Testis (tissue), 3 donors: ENCODE data around the gene MORC2. TPM values are rescaled to one million over a fixed set of nuclear protein-coding genes. Genes with fewer than 3 reads are reported as not detected.

Experiments
- DNase-seq: peaks from one replicate; pipeline ENCODE4 v3.0.0-alpha.2; 2019
- H3K27ac ChIP-seq, 2 donors: fragments of 200-600 bp; sonication (generic); one replicate each; pipeline ENCODE4 v1.5.1; 2019
- H3K27me3 ChIP-seq: fragments of 200-600 bp; sonication (generic); one replicate; pipeline ENCODE4 v1.5.1; 2019
- H3K36me3 ChIP-seq: fragments of 200-600 bp; sonication (generic); one replicate; pipeline ENCODE4 v1.5.1; 2017; ENCODE audit warnings: low read depth; ENCODE audit errors: missing control alignments
- H3K4me1 ChIP-seq: fragments of 200-600 bp; sonication (generic); one replicate; pipeline ENCODE4 v1.5.1; 2019
- H3K4me3 ChIP-seq, 2 donors: fragments of 200-600 bp; sonication (generic); one replicate each; pipeline ENCODE4 v1.5.1; 2017 to 2019
- H3K9me3 ChIP-seq: fragments of 200-600 bp; sonication (generic); one replicate; pipeline ENCODE4 v1.5.1; 2017
- CTCF ChIP-seq, 3 experiments: fragments of 450-650 bp in 2 of 3; fragments of 200-600 bp in 1 of 3; sonication (generic) in 1 of 3; IDR thresholded peaks; one replicate each; pipeline ENCODE4 v1.5.1; 2016 to 2019; ENCODE audit warnings: antibody characterized with exemption in 3 of 3, mild to moderate bottlenecking in 2 of 3, moderate library complexity in 1 of 3
- POLR2A ChIP-seq: fragments of 450-650 bp; IDR thresholded peaks from one replicate; pipeline ENCODE4 v1.6.1; 2017; ENCODE audit warnings: antibody characterized with exemption, mild to moderate bottlenecking, moderate library complexity
- WGBS, 2 donors: methylation state at CpG; one replicate each; pipeline ENCODE4 v1.1.5; 2018; 5-methylcytosine and 5-hydroxymethylcytosine counted together
- intact Hi-C: fragments of 100-400 bp; cut with DNase I; formaldehyde crosslinking; loops from one replicate; pipeline ENCODE4 v1.15.1; 2023; ENCODE audit warnings: low total_unique reads
- polyA plus RNA-seq: library from polyadenylated mRNA; stranded (reverse); fragments of 350-450 nt; fragmentation: Illumina TruSeq; extraction: RNeasy Lipid Tissue Mini Kit (QIAGEN cat#74804); gene quantifications from one replicate; pipeline ENCODE4 v1.2.3, GENCODE V29; 2014; ENCODE audit warnings: low read depth, low replicate concordance; ENCODE audit not compliant: insufficient read depth
- total RNA-seq, 2 donors: library from RNA; depleted of rRNA; stranded (reverse); fragments of >200 nt; gene quantifications; one replicate each; pipeline ENCODE4 v1.2.3, GENCODE V29; 2016

MORC2 gene
- total and polyA plus RNA-seq, 3 donors from 2014 or later, result 64.8 to 81.0 (median 65.5) TPM

GRCh38 chr22:30891443-30891755, 77.2 kb downstream of the MORC2 start:
- H3K4me3 ChIP-seq, result no peak overlapping the region
- H3K27me3 ChIP-seq, result no peaks in the 10 kb centered on the region
- TF ChIP-seq CTCF (IDR thresholded peaks at IDR 0.05), result no peak
- TF ChIP-seq POLR2A, result no peak
- no peaks in the 10 kb centered on the region for H3K9me3 ChIP-seq
- no peak for DNase-seq
- intact Hi-C loops, result no loop called here
- H3K36me3 ChIP-seq, result no peaks in the 10 kb centered on the region
- no peak overlapping the region for H3K27ac ChIP-seq
- no peaks in the 10 kb centered on the region for H3K4me1 ChIP-seq
- WGBS, 2 donors, result 77 to 89% methylated on average over 5 to 8 of the region's 8 CpGs

GRCh38 chr22:30890686-30891442, 77.7 kb downstream of the MORC2 start:
- Histone ChIP-seq H3K9me3 (no peaks in the 10 kb centered on the region), H3K36me3 (no peaks in the 10 kb centered on the region), H3K27me3 (no peaks in the 10 kb centered on the region), H3K4me1 (no peaks in the 10 kb centered on the region), H3K4me3 (no peak overlapping the region), H3K27ac (no peak overlapping the region)
- peak; percentile 56 for DNase-seq
- WGBS, 2 donors, result 89 to 96% methylated on average over 7 to 17 of the region's 17 CpGs
- intact Hi-C loops, result no loop called here
- peak; percentile 22 to 69 (median 56) for TF ChIP-seq CTCF (IDR thresholded peaks at IDR 0.05)
- TF ChIP-seq POLR2A, result no peak

GRCh38 chr22:30889996-30890480, 78.5 kb downstream of the MORC2 start:
- Histone ChIP-seq H3K4me1 (no peaks in the 10 kb centered on the region), H3K9me3 (no peaks in the 10 kb centered on the region), H3K36me3 (no peaks in the 10 kb centered on the region), H3K27me3 (no peaks in the 10 kb centered on the region), H3K27ac (no peak overlapping the region), H3K4me3 (no peak overlapping the region)
- TF ChIP-seq POLR2A, result no peak
- no peak for TF ChIP-seq CTCF (IDR thresholded peaks at IDR 0.05)
- WGBS, 2 donors, result 82 to 92% methylated on average over 3 to 9 of the region's 9 CpGs
- DNase-seq, result no peak
- intact Hi-C loops, result no loop called here

- no peak overlapping the region for H3K4me3 ChIP-seq
- no peak for TF ChIP-seq POLR2A
- TF ChIP-seq CTCF (IDR thresholded peaks at IDR 0.05), result no peak
- H3K27ac ChIP-seq, result no peak overlapping the region
- H3K9me3 ChIP-seq, result no peaks in the 10 kb centered on the region
- 89 to 94% methylated on average over 6 to 15 of the region's 17 CpGs for WGBS, 2 donors
- no peaks in the 10 kb centered on the region for H3K36me3 ChIP-seq
- H3K4me1 ChIP-seq, result no peaks in the 10 kb centered on the region
- intact Hi-C loops, result no loop called here
- no peak for DNase-seq
- H3K27me3 ChIP-seq, result no peaks in the 10 kb centered on the region
Observed at GRCh38 chr22:30889268-30889995, 79.1 kb downstream of the MORC2 start.
